DMS53 treated with DMSO at 0.1 percent for 48 hours (cell line): ENCODE measurements around the gene BCAS4.
A peak's percentile ranks its signal among the peaks of the same experiment; 100 is the strongest.
"Not testable (repeated sequence)": the region's sequence is repeated elsewhere in the genome, so short reads cannot be mapped to it uniquely, and the experiment has no call there.

Source experiments
- DNase-seq: peaks from one replicate; lab custom pipeline; 2025; ENCODE audit not compliant: unreplicated experiment; lab: John Stamatoyannopoulos, UW

The BCAS4 gene

GRCh38 chr20:50771419-50772080 is 23.3 kb upstream of the BCAS4 start:
- not testable (repeated sequence) for DNase-seq

DNA sequence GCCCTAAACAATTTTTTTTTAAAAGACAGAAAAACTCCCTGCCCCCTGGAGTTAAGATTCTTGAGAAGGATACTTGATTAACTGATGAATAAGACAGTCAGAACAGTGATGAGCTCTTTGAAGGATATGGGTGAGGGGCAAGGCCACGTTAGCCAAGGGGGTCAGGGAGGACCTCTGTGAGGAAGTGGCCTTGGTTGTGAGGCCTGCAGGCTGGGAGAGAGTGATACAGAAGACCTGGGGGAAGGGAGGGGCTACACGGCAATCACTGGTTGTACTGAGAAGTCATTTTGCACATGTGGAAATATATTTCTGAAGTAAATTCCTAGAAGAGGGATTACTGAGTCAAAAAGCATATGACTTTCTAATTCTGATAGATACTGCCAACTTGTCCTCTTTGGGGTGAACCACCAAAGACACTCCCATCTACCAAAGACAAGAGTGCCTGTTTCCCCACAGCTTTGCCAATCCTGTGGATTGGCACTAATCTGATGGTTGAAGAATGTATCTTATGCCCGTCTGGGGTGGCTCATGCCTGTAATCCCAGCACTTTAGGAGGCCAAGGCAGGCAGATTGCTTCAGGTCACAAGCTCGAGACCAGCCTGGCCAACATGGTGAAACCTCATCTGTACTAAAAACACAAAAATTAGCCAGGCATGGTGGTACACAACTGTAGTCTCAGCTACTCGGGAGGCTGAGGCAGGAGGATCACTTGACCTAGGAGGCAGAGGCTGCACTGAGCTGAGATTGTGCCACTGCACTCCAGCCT is 22.3 kb upstream of the BCAS4 start:
- DNase-seq, result no peak

GRCh38 chr20:50774515-50774914 is 20.3 kb upstream of the BCAS4 start:
- no peak for DNase-seq

- no peak for DNase-seq
Observed at GRCh38 chr20:50776122-50776817, 18.6 kb upstream of the BCAS4 start.

DNA sequence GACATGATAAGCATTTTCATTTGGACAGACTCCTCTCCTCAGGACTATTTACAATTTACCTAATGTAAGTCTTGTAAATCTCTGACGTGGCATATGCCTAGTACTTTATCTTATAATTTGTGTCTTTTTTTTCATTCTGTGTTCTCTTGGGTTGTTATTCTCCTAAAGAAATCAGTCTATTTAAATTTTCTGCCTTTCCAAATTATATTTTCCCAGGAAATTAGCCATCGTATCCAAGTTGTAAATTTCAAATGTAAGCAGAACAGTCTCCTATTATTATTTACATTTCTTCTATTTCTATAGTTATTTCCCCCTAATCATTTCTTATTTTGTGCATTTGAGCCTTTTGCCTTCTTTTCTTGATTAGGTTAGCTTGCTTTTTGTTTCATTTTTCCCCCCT is 17.5 kb upstream of the BCAS4 start:
- DNase-seq, result no peak

GRCh38 chr20:50778994-50779393 is 15.9 kb upstream of the BCAS4 start:
- DNase-seq, result not testable (repeated sequence)

DNA sequence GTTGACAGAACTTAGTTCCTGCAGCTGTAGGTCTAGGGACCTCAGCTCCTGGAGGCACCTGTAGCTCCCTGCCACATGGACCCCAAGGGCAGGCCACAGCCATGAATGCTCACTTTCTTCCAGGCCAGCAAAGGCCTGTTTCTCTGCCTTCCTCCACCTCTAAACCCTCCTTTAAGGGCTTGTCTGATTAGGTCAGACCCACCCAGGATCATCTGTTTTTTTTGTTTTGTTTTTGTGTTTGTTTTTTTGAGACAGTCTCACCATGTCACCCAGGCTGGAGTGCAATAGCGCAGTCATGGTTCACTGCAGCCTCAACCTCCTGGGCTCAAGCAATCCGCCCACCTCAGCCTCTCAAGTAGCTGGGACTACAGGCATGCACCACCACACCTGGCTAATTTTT is 11.5 kb upstream of the BCAS4 start:
- no peak for DNase-seq

GRCh38 chr20:50783903-50784302 is 11.0 kb upstream of the BCAS4 start:
- DNase-seq, result no peak

- no peak for DNase-seq
Observed at GRCh38 chr20:50784464-50784863, 10.4 kb upstream of the BCAS4 start.

GRCh38 chr20:50786703-50787102 is 8.2 kb upstream of the BCAS4 start:
- no peak for DNase-seq

- no peak for DNase-seq
Observed at GRCh38 chr20:50787181-50787580, 7.7 kb upstream of the BCAS4 start.

DNA sequence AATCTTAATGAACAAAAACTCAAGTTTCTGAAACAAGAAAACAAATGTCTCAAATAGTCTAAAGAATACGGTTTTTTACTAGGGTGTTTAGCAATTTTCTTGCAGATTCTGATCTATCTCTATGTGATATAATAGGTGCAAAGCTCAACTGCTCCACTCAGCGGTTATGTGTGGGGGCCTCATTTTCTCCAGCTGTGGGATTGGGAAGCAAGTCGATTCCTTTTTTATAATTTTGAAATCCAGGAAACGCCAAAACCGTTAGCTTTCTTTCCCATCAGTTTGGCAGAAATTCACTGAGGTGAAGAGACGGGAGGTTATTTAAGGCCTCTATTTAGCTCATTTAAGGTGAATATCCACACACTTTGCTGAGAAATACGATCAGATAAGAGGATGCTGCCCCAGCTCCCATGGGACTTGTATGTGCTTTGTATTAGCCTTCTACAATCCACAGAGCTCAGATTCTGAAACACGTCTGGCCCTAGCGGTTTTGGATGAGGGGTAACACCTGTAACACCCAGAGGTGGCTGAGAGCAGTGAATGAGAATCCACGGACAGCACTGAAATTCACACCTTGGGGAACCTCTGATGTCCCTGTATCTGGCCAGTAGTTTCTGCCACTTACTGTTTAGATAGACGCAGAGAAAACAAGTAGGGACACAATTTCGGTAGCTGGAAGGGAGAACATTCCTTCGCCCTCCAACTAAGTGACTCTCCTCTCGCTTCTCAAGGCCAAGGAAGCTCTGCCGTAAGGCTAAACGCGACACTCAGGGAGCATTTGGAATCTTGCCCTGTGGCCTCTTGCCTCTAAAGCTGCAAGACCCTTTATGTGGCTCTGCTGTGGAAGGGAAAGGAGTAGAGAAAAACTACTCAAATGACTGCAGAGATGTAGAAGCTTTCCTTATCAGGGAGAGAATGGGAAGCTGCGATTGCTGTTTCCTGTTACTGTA is 6.5 kb upstream of the BCAS4 start:
- peak; percentile 10 for DNase-seq

GRCh38 chr20:50789968-50790650 is 4.8 kb upstream of the BCAS4 start:
- no peak for DNase-seq

- DNase-seq, result peak; percentile 66
Observed at GRCh38 chr20:50790651-50791277, 4.1 kb upstream of the BCAS4 start.

GRCh38 chr20:50792708-50793574 is 1.9 kb upstream of the BCAS4 start:
- no peak for DNase-seq

DNA sequence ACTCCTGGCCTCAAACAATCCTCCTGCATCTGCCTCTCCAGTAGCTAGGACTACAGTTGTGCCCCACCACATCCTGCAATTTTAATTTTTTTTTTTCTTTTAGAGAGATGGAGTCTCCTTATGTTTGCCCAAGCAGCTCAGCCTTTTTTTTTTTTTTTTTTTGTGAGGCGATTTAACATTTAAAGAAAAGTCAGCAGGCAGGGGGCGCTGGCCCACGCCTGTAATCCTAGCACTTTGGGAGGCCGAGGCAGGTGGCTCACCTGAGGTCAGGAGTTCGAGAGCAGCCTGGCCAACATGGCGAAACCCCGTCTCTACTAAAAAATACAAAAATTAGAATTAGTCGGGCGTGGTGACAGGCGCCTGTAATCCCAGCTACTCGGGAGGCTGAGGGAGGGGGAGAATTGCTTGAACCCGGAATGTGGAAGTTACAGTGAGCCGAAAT is 1.3 kb upstream of the BCAS4 start:
- DNase-seq, result not testable (repeated sequence)

- no peak for DNase-seq
Observed at GRCh38 chr20:50794181-50794845, 548 bp upstream of the BCAS4 start.

DNA sequence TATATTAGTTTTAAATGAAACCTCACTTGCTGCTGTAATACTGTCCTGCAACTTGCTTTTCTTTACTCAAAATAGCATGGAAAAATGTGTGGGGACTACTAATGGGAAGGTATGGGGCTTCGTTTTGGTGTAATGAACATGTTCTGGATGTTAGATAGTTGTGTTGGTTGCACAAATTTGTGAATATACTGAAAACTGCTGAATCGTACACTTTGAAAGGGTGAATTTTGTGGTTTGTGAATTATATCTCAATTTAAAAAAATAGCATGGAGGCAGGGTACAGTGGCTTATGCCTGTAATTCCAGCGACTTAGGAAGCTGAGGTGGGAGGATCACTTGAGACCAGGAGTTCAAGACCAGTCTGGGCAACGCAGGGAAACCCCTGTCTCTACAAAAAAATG is 2.3 kb downstream of the BCAS4 start:
- no peak for DNase-seq
